ENCODE results near the gene NTRK1.

DNA sequence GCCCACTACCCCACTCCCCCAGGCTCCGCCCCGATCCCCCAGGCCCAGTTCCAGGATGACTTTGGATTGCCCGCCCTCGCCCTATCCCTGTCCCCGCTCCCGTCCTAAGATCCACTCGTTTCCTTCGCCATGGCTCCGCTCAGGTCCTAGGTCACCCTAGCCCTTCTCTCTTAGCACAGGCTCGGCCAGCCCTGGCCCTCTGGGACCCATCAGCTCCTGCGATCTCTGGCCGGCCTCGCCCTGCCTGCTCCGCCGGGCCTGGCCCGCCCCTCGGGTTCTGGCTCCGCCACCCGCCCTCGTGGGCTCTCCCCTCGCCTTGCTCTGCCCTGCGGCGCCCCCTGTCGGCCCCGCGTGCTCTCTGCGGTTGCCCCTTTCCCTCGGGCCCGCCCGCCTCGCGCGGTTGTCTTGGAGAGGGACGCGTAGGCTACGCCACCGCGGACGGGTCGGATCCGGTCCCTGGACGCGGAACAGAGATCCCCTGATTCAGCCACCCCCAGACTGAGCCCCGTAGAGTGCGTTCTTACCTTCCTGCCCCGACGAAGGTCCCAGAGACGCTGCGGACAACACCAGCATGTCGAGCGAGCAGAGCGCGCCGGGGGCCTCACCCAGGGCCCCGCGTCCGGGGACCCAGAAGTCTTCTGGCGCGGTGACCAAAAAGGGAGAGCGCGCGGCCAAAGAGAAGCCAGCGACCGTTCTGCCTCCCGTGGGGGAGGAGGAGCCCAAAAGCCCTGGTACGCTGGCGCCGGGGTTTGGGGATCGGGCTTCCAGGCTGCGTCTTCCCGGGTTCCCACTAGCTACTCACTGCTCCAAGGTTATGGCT is 59.8 kb downstream of the NTRK1 start, which contains the start of gene LRRC71:
- TF ChIP-seq TCF7L2 (IDR thresholded peaks at IDR 0.05; ENCODE audit: borderline replicate concordance, low read depth, low read length) = no peak
- TF ChIP-seq ZNF76 (tag by site-specific recombination; IDR thresholded peaks at IDR 0.05; ENCODE audit: borderline replicate concordance, low read depth) = peak; percentile 46; the same call in 1 of the 2 replicates
- no peak for TF ChIP-seq ZNF140 (tag by site-specific recombination; IDR thresholded peaks at IDR 0.05)
- TF ChIP-seq, protein P1, sequence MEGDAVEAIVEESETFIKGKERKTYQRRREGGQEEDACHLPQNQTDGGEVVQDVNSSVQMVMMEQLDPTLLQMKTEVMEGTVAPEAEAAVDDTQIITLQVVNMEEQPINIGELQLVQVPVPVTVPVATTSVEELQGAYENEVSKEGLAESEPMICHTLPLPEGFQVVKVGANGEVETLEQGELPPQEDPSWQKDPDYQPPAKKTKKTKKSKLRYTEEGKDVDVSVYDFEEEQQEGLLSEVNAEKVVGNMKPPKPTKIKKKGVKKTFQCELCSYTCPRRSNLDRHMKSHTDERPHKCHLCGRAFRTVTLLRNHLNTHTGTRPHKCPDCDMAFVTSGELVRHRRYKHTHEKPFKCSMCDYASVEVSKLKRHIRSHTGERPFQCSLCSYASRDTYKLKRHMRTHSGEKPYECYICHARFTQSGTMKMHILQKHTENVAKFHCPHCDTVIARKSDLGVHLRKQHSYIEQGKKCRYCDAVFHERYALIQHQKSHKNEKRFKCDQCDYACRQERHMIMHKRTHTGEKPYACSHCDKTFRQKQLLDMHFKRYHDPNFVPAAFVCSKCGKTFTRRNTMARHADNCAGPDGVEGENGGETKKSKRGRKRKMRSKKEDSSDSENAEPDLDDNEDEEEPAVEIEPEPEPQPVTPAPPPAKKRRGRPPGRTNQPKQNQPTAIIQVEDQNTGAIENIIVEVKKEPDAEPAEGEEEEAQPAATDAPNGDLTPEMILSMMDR (tag by site-specific recombination; IDR thresholded peaks at IDR 0.05) = peak; percentile 88
- TF ChIP-seq, protein P2, sequence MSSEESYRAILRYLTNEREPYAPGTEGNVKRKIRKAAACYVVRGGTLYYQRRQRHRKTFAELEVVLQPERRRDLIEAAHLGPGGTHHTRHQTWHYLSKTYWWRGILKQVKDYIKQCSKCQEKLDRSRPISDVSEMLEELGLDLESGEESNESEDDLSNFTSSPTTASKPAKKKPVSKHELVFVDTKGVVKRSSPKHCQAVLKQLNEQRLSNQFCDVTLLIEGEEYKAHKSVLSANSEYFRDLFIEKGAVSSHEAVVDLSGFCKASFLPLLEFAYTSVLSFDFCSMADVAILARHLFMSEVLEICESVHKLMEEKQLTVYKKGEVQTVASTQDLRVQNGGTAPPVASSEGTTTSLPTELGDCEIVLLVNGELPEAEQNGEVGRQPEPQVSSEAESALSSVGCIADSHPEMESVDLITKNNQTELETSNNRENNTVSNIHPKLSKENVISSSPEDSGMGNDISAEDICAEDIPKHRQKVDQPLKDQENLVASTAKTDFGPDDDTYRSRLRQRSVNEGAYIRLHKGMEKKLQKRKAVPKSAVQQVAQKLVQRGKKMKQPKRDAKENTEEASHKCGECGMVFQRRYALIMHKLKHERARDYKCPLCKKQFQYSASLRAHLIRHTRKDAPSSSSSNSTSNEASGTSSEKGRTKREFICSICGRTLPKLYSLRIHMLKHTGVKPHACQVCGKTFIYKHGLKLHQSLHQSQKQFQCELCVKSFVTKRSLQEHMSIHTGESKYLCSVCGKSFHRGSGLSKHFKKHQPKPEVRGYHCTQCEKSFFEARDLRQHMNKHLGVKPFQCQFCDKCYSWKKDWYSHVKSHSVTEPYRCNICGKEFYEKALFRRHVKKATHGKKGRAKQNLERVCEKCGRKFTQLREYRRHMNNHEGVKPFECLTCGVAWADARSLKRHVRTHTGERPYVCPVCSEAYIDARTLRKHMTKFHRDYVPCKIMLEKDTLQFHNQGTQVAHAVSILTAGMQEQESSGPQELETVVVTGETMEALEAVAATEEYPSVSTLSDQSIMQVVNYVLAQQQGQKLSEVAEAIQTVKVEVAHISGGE (tag by site-specific recombination; conservative IDR thresholded peaks at IDR 0.05; ENCODE audit: low read depth) = no peak
- TF ChIP-seq ZNF596 (tag by site-specific recombination; IDR thresholded peaks at IDR 0.05) = no peak
- no peak for TF ChIP-seq HOXA7 (CRISPR knock-in tag; IDR thresholded peaks at IDR 0.05; ENCODE audit: borderline replicate concordance)
- TF ChIP-seq ZNF561 (tag by site-specific recombination; IDR thresholded peaks at IDR 0.05; ENCODE audit: borderline replicate concordance) = peak; percentile 42; the same call in 1 of the 2 replicates
- no peak for TF ChIP-seq ZNF146 (tag by site-specific recombination; IDR thresholded peaks at IDR 0.05)
- TF ChIP-seq, protein P3, sequence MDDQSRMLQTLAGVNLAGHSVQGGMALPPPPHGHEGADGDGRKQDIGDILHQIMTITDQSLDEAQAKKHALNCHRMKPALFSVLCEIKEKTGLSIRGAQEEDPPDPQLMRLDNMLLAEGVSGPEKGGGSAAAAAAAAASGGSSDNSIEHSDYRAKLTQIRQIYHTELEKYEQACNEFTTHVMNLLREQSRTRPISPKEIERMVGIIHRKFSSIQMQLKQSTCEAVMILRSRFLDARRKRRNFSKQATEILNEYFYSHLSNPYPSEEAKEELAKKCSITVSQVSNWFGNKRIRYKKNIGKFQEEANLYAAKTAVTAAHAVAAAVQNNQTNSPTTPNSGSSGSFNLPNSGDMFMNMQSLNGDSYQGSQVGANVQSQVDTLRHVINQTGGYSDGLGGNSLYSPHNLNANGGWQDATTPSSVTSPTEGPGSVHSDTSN (CRISPR knock-in tag; IDR thresholded peaks at IDR 0.05) = no peak
- TF ChIP-seq ZNF660 (tag by site-specific recombination; IDR thresholded peaks at IDR 0.05) = peak; percentile 51; the same call in 1 of the 2 replicates
- TF ChIP-seq SP2 (tag by site-specific recombination; IDR thresholded peaks at IDR 0.05) = peak; percentile 43; the same call in 1 of the 2 replicates

Measured in HEK293 (cell line).